Gastrocnemius medialis (tissue), 4 donors: ENCODE data around the gene KCNAB1.

Experiments used
- CTCF ChIP-seq, 5 experiments: fragments of 450-650 bp in 3 of 5; fragments of 200-600 bp in 2 of 5; sonication (generic) in 2 of 5; IDR thresholded peaks in 4 of 5; conservative IDR thresholded peaks in 1 of 5; 1 replicate in 4 of 5; 2 replicates in 1 of 5; pipeline ENCODE4 v1.5.1; 2016 to 2019; ENCODE audit warnings: antibody characterized with exemption in 5 of 5, mild to moderate bottlenecking in 3 of 5, moderate library complexity in 3 of 5
- POLR2A ChIP-seq, 2 donors: fragments of 450-650 bp; IDR thresholded peaks; one replicate each; pipeline ENCODE4 v1.6.1; 2017; ENCODE audit warnings: antibody characterized with exemption in 2 of 2, mild to moderate bottlenecking in 2 of 2, moderate library complexity in 2 of 2

DNA sequence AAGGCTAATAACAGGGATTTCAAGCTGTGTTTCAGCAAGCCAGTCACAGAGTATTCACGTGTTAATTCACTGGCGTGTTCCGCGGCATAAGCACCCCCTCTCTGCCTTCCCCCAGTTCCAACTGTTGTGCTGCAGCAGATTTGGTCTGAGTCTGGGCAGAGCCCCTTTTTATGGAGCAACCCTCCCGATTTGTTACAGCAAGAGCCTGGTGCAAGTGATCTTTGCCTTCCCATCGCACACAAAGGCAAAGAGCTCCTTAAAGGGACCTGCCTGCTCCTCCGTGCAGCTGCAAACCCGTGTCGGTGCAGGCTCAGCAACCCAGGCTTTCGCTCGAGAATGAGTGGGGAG is 170.5 kb downstream of the KCNAB1 start:
- TF ChIP-seq CTCF (IDR thresholded peaks at IDR 0.05 in 4 of 5, conservative IDR thresholded peaks at IDR 0.05 in 1 of 5) (no peak), POLR2A (IDR thresholded peaks at IDR 0.05) (no peak)
